H1 (cell line): ENCODE measurements around the gene UGT1A3. TPM values are rescaled to one million over a fixed set of nuclear protein-coding genes. Genes with fewer than 3 reads are reported as not detected.

Experiments used
- CTCF ChIA-PET: fragments of 300-600 bp; sonication (Branson Sonifier 250); formaldehyde crosslinking; loops from one replicate; lab custom pipeline; 2021; ENCODE audit not compliant: partially characterized antibody; lab: Charles Lee
- POLR2A ChIA-PET: fragments of 300-600 bp; sonication (Branson Sonifier 250); formaldehyde crosslinking; loops from one replicate; lab custom pipeline; 2021; ENCODE audit warnings: inconsistent platforms; ENCODE audit not compliant: partially characterized antibody; lab: Charles Lee
- DNase-seq, 2 experiments: peaks; one replicate each; pipeline versions ENCODE4 v3.0.0 to v3.0.0-alpha.2; 2010 to 2022; ENCODE audit warnings: low spot score in 2 of 2, low read depth in 1 of 2, mixed read lengths in 1 of 2
- FAIRE-seq: peaks from 2 replicates; lab custom pipeline; 2011; peaks lifted over from hg19 to GRCh38; lab: Jason Lieb, UNC
- H2AFZ ChIP-seq: 2 replicates; pipeline ENCODE4 v1.8.1; 2012; ENCODE audit warnings: low read length, inconsistent platforms
- H2AK5ac ChIP-seq: 2 replicates; pipeline ENCODE4 v1.6.1; 2013; ENCODE audit warnings: low read depth, low read length
- H2BK120ac ChIP-seq: replicated peaks from 2 replicates; pipeline ENCODE3; 2013; ENCODE audit warnings: low read depth, low read length, inconsistent platforms
- H2BK12ac ChIP-seq: 2 replicates; pipeline ENCODE4 v1.6.1; 2013; ENCODE audit warnings: low read depth, low read length
- H2BK15ac ChIP-seq: 2 replicates; pipeline ENCODE4 v1.6.1; 2013; ENCODE audit warnings: low read length
- H2BK20ac ChIP-seq: 2 replicates; pipeline ENCODE4 v1.6.1; 2013; ENCODE audit warnings: low read length
- H2BK5ac ChIP-seq: 2 replicates; pipeline ENCODE4 v1.6.1; 2013; ENCODE audit warnings: low read depth, low read length
- H3K14ac ChIP-seq: 2 replicates; pipeline ENCODE4 v1.6.1; 2013; ENCODE audit warnings: inconsistent platforms; ENCODE audit not compliant: insufficient read length
- H3K18ac ChIP-seq: 2 replicates; pipeline ENCODE4 v1.6.1; 2013; ENCODE audit warnings: low read length; ENCODE audit errors: extremely low read depth
- H3K23ac ChIP-seq: 2 replicates; pipeline ENCODE4 v1.6.1; 2013; ENCODE audit warnings: inconsistent platforms; ENCODE audit not compliant: insufficient read length
- H3K23me2 ChIP-seq: 2 replicates; pipeline ENCODE4 v1.6.1; 2013; ENCODE audit warnings: low read depth, low read length
- H3K27ac ChIP-seq: 2 replicates; pipeline ENCODE4 v1.6.1; 2011; ENCODE audit warnings: low read depth, low read length, inconsistent platforms
- H3K27me3 ChIP-seq, 4 experiments: replicated peaks in 1 of 4; 1 replicate in 1 of 4; 2 replicates in 3 of 4; pipeline versions ENCODE4 v1.6.1 to v1.8.1; 2011 to 2013; ENCODE audit warnings: low read length in 3 of 4, mild to moderate bottlenecking in 3 of 4, inconsistent platforms in 2 of 4, mixed read lengths in 2 of 4, moderate library complexity in 1 of 4; ENCODE audit not compliant: control insufficient read depth in 3 of 4, insufficient read depth in 3 of 4; ENCODE audit errors: extremely low read depth in 1 of 4
- H3K36me3 ChIP-seq, 4 experiments: 2 replicates each; pipeline versions ENCODE4 v1.6.1 to v1.8.1; 2011 to 2013; ENCODE audit warnings: mild to moderate bottlenecking in 4 of 4, low read length in 3 of 4, moderate library complexity in 2 of 4, control low read depth in 1 of 4, inconsistent platforms in 1 of 4; ENCODE audit not compliant: insufficient read depth in 4 of 4, control insufficient read depth in 2 of 4
- H3K4ac ChIP-seq: replicated peaks from 2 replicates; pipeline ENCODE3; 2013; ENCODE audit warnings: low read length, low read depth, mixed read lengths, inconsistent platforms; ENCODE audit not compliant: insufficient read length
- H3K4me1 ChIP-seq, 4 experiments: replicated peaks in 1 of 4; 1 replicate in 1 of 4; 2 replicates in 3 of 4; pipeline versions ENCODE4 v1.6.1 to v1.8.1; 2011 to 2013; ENCODE audit warnings: low read length in 3 of 4, inconsistent platforms in 2 of 4, mixed read lengths in 1 of 4; ENCODE audit not compliant: insufficient read depth in 4 of 4, control insufficient read depth in 3 of 4
- H3K4me2 ChIP-seq, 2 experiments: 2 replicates each; pipeline versions ENCODE4 v1.6.1 to v1.8.1; 2011 to 2013; ENCODE audit warnings: low read depth in 2 of 2, low read length in 2 of 2, control low read depth in 1 of 2, inconsistent platforms in 1 of 2, mild to moderate bottlenecking in 1 of 2; ENCODE audit not compliant: insufficient read depth in 1 of 2
- H3K4me3 ChIP-seq, 4 experiments: fragments of 200-600, 300-600 bp in 1 of 4; sonication (generic), shearing (Covaris generic), sonication (Bioruptor Twin) in 1 of 4; 2 replicates each; pipeline versions ENCODE4 v1.5.1 to v1.8.1; 2011 to 2016; ENCODE audit warnings: low read length in 4 of 4, low read depth in 3 of 4, control low read depth in 2 of 4, inconsistent platforms in 2 of 4, mild to moderate bottlenecking in 2 of 4, mixed read lengths in 1 of 4, moderate library complexity in 1 of 4; ENCODE audit not compliant: insufficient read depth in 2 of 4; ENCODE audit errors: extremely low read depth in 1 of 4
- H3K56ac ChIP-seq: replicated peaks from 2 replicates; pipeline ENCODE3; 2013; ENCODE audit warnings: low read depth, mild to moderate bottlenecking, mixed read lengths, low read length, inconsistent platforms; ENCODE audit not compliant: insufficient read length
- H3K79me1 ChIP-seq: 2 replicates; pipeline ENCODE4 v1.6.1; 2013; ENCODE audit warnings: low read depth, low read length, control low read depth
- H3K79me2 ChIP-seq, 2 experiments: 2 replicates each; pipeline versions ENCODE4 v1.6.1 to v1.8.1; 2012 to 2013; ENCODE audit warnings: low read length in 2 of 2, mild to moderate bottlenecking in 2 of 2, inconsistent platforms in 1 of 2; ENCODE audit not compliant: insufficient read depth in 2 of 2, control insufficient read depth in 1 of 2
- H3K9ac ChIP-seq, 4 experiments: replicated peaks in 1 of 4; 1 replicate in 1 of 4; 2 replicates in 3 of 4; pipeline versions ENCODE4 v1.6.1 to v1.8.1; 2011 to 2013; ENCODE audit warnings: low read depth in 3 of 4, low read length in 3 of 4, control low read depth in 2 of 4, mild to moderate bottlenecking in 2 of 4, moderate library complexity in 2 of 4, inconsistent platforms in 1 of 4; ENCODE audit errors: extremely low read depth in 1 of 4
- H3K9me3 ChIP-seq, 2 experiments: 2 replicates each; pipeline versions ENCODE4 v1.6.1 to v1.8.1; 2012 to 2013; ENCODE audit warnings: mild to moderate bottlenecking in 2 of 2, moderate library complexity in 2 of 2, control low read depth in 1 of 2, inconsistent platforms in 1 of 2, low read depth in 1 of 2, low read length in 1 of 2, mixed read lengths in 1 of 2; ENCODE audit not compliant: insufficient read depth in 2 of 2
- H4K20me1 ChIP-seq, 2 experiments: replicated peaks in 1 of 2; 2 replicates each; pipeline versions ENCODE3 to v1.8.1; 2011 to 2013; ENCODE audit warnings: inconsistent platforms in 2 of 2, low read length in 2 of 2, mild to moderate bottlenecking in 1 of 2; ENCODE audit not compliant: insufficient read depth in 2 of 2, control insufficient read depth in 1 of 2
- H4K5ac ChIP-seq: 2 replicates; pipeline ENCODE4 v1.6.1; 2013; ENCODE audit warnings: low read length, low read depth, mixed read lengths, inconsistent platforms; ENCODE audit not compliant: insufficient read length
- H4K8ac ChIP-seq: 2 replicates; pipeline ENCODE4 v1.8.0; 2013; ENCODE audit warnings: mild to moderate bottlenecking, moderate library complexity, low read length, inconsistent platforms; ENCODE audit not compliant: insufficient read depth; ENCODE audit errors: extremely low read depth
- H4K91ac ChIP-seq: replicated peaks from 2 replicates; pipeline ENCODE3; 2013; ENCODE audit warnings: low read length, mixed read lengths, inconsistent platforms; ENCODE audit not compliant: insufficient read length
- ATF2 ChIP-seq: IDR thresholded peaks from 2 replicates; pipeline ENCODE4 v1.6.1; 2012; ENCODE audit warnings: low read length, inconsistent platforms
- CBX8 ChIP-seq: fragments of 300-800, 300-1000 bp; sonication (generic); IDR thresholded peaks from 2 replicates; pipeline ENCODE4 v1.7.1; 2016; ENCODE audit warnings: low read depth, low read length, borderline replicate concordance
- CEBPB ChIP-seq: IDR thresholded peaks from 2 replicates; pipeline ENCODE4 v1.6.1; 2012; ENCODE audit warnings: low read depth, low read length
- HDAC6 ChIP-seq: IDR thresholded peaks from one replicate; pipeline ENCODE4 v1.7.1; 2012; ENCODE audit warnings: low read depth, mild to moderate bottlenecking, inconsistent platforms, low read length, moderate library complexity
- KDM5A ChIP-seq: fragments of 200-600 bp; IDR thresholded peaks from 2 replicates; pipeline ENCODE4 v1.7.1; 2012; ENCODE audit warnings: mild to moderate bottlenecking, low read length, inconsistent platforms, mixed read lengths
- POU5F1 ChIP-seq: IDR thresholded peaks from 2 replicates; pipeline ENCODE4 v1.6.1; 2011; ENCODE audit warnings: low read depth, mild to moderate bottlenecking, low read length, moderate library complexity
- SIRT6 ChIP-seq: IDR thresholded peaks from one replicate; pipeline ENCODE4 v1.7.1; 2012; ENCODE audit warnings: low read length, inconsistent platforms
- SP4 ChIP-seq: IDR thresholded peaks from 2 replicates; pipeline ENCODE4 v1.6.1; 2012; ENCODE audit warnings: low read length, inconsistent platforms
- SRF ChIP-seq: IDR thresholded peaks from 2 replicates; pipeline ENCODE4 v1.6.1; 2011; ENCODE audit warnings: mild to moderate bottlenecking, low read depth, low read length, moderate library complexity
- SUZ12 ChIP-seq: fragments of 200-600 bp; sonication (generic); IDR thresholded peaks from 2 replicates; pipeline ENCODE4 v1.6.1; 2012; ENCODE audit warnings: mild to moderate bottlenecking, inconsistent platforms, low read length, moderate library complexity, mixed read lengths
- TAF1 ChIP-seq: IDR thresholded peaks from 2 replicates; pipeline ENCODE4 v1.6.1; 2011; ENCODE audit warnings: mild to moderate bottlenecking, low read depth, low read length
- WGBS, 2 experiments: shearing (Covaris generic) in 1 of 2; methylation state at CpG; one replicate each; pipeline versions ENCODE4 v1.1.6 to v1.1.7; 2013 to 2015; ENCODE audit warnings: low lambda C conversion rate in 2 of 2, mixed read lengths in 2 of 2, inconsistent platforms in 1 of 2, low coverage in 1 of 2, missing lambda C conversion rate in 1 of 2; ENCODE audit not compliant: insufficient replicate concordance in 2 of 2, insufficient coverage in 1 of 2, insufficient read length in 1 of 2; ENCODE audit errors: extremely low coverage in 1 of 2, missing lambda C conversion rate in 1 of 2; 5-methylcytosine and 5-hydroxymethylcytosine counted together
- polyA plus RNA-seq, 7 experiments: library from polyadenylated mRNA; depleted of rRNA in 3 of 7; stranded (reverse) in 5 of 7; unstranded in 2 of 7; fragments of >200 nt in 5 of 7; fragments of 200-250 nt in 2 of 7; gene quantifications; 1 replicate in 5 of 7; 2 replicates in 1 of 7; 4 replicates in 1 of 7; pipeline versions ENCODE4 v1.2.1 to v1.2.3, GENCODE V29; 2011 to 2013; ENCODE audit warnings: missing spikeins in 2 of 7, mixed read lengths in 2 of 7
- total RNA-seq: library from RNA; stranded (reverse); fragmentation: NEBNext Ultra II Directional; extraction: Animal tissue kit (Norgen Biotek cat#: 25700); gene quantifications from 2 replicates; pipeline ENCODE4 v1.2.1, GENCODE V29; 2021

UGT1A3 gene
- total and polyA plus RNA-seq, 2 of the 8 experiments (the other 6 are each of a cell fraction or from before 2014, with no cell fraction given): not detected

GRCh38 chr2:233761040-233761769 lies 32.4 kb downstream of the UGT1A3 start:
- Histone ChIP-seq H2BK12ac (no peak overlapping the region), H3K27me3 (no peaks in the 10 kb centered on the region), H3K14ac (no peak overlapping the region), H3K36me3 (no peaks in the 10 kb centered on the region), H2BK120ac (no peak overlapping the region), H3K27ac (no peak overlapping the region), H3K23ac (no peak overlapping the region), H2BK20ac (no peak overlapping the region), H4K20me1 (no peaks in the 10 kb centered on the region), H4K8ac (no peak overlapping the region), H3K79me2 (no peaks in the 10 kb centered on the region), H3K18ac (no peak overlapping the region), H2BK15ac (no peak overlapping the region), H3K56ac (no peak overlapping the region), H2BK5ac (no peak overlapping the region), H2AK5ac (no peak overlapping the region), H4K91ac (no peak overlapping the region), H3K9ac (no peak overlapping the region), H4K5ac (no peak overlapping the region), H3K23me2 (no peaks in the 10 kb centered on the region), H3K4me1 (no peaks in the 10 kb centered on the region), H3K4me2 (no peak overlapping the region), H3K4me3 (no peak overlapping the region), H2AFZ (no peak overlapping the region), H3K79me1 (no peaks in the 10 kb centered on the region), H3K4ac (no peak overlapping the region), H3K9me3 (no peaks in the 10 kb centered on the region; a peak in 1 of 4 replicates)
- FAIRE-seq (no peak), DNase-seq (no peak)
- WGBS, 2 experiments: 89% methylated on average over 4 of the region's 4 CpGs; no CpG with 5 or more reads in 1 of the 2 experiments
- ChIA-PET POLR2A (no interaction called here), CTCF (interaction anchor here (1.4 kb wide), 1 partner anchor 10 kb away, joined by 4 read pairs; no protein-coding TSS in a partner anchor)
- no peak for TF ChIP-seq SP4
- TF ChIP-seq TAF1: no peak
- no peak for TF ChIP-seq CEBPB
- no peak for TF ChIP-seq SUZ12
- TF ChIP-seq POU5F1: no peak
- TF ChIP-seq ATF2: no peak
- TF ChIP-seq SIRT6: no peak
- no peak for TF ChIP-seq KDM5A
- no peak for TF ChIP-seq HDAC6
- no peak for TF ChIP-seq CBX8
- TF ChIP-seq SRF: no peak
